Hematopoietic multipotent progenitor cell treated with erythropoietin and hydrocortisone succinate and interleukin-3 and kit ligand, for 17 days (in vitro differentiated cells): ENCODE results near the gene WFDC13.
"Not testable (repeated sequence)": the region's sequence is repeated elsewhere in the genome, so short reads cannot be mapped to it uniquely, and the experiment has no call there.

Experiments
- DNase-seq: peaks from one replicate; pipeline ENCODE4 v3.0.0-alpha.2; 2015; ENCODE audit warnings: low spot score

WFDC13 gene, protein sequence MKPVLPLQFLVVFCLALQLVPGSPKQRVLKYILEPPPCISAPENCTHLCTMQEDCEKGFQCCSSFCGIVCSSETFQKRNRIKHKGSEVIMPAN

DNA sequence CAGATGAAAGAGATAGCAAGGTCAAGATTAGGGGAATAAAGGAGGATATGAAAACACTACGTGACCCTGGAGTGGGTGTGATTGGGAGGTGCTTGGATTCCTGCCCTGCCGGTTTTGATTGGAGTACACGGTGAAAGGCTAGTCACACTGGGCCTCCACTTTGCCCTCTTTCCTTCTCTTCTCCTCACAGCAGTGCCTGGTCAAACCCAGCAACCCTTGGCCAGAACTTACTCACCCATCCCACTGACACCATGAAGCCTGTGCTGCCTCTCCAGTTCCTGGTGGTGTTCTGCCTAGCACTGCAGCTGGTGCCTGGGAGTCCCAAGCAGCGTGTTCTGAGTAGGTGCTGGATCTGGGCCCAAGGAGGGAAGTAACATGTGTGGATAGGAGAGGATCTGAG lies at the start of gene WFDC13:
WFDC13 (plus strand) TSS at position 166 of the 400 bp plus-strand sequence; CDS start at position 252, 86 bp downstream.
- no peak for DNase-seq

DNA sequence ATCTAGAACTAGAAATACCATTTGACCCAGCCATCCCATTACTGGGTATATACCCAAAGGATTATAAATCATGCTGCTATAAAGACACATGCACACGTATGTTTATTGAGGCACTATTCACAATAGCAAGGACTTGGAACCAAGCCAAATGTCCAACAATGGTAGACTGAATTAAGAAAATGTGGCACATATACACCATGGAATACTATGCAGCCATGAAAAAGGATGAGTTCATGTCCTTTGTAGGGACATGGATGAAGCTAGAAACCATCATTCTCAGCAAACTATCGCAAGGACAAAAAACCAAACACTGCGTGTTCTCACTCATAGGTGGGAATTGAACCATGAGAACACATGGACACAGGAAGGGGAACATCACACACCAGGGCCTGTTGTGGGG lies 44.8 kb upstream of the WFDC13 start:
- DNase-seq: not testable (repeated sequence)

DNA sequence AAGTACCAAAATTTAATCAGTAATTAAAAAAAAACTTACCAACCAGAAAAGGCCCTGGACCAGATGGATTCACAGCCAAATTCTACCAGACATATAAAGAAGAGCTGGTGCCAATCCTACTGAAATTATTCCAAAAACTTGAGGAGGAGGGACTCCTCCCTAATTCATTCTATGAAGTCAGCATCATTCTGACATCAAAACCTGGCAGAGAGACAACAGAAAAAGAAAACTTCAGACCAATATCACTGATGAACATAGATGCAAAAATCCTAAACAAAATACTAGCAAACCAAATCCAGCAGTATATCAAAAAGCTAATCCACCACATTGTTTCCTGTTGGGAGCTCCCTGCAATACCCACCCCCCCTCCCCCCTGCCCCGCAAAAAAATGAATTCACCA lies 31.7 kb upstream of the WFDC13 start, which contains the start of gene WFDC11:
WFDC11 (minus strand) TSS at position 101 of the 400 bp plus-strand sequence. CDS start 19,639 bp downstream, outside the sequence.
- DNase-seq: no peak

DNA sequence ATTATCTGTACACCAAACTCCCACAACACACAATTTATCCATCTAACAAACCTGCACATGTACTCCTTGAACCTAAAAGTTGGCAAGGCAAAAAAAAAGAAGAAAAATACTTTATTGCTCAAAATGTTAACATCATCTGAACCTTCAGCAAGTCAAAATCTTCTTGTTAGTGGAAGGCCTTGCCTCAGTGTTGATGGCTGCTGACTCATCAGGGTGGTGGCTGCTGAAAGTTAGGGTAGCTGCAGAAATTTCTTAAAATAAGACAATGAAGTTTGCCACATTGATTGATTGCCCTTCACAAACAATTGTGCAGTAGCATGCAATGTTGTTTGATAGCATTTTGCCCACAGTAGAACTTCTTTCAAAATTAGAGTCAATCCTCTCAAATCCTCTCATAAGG lies 29.1 kb upstream of the WFDC13 start:
- DNase-seq: no peak

DNA sequence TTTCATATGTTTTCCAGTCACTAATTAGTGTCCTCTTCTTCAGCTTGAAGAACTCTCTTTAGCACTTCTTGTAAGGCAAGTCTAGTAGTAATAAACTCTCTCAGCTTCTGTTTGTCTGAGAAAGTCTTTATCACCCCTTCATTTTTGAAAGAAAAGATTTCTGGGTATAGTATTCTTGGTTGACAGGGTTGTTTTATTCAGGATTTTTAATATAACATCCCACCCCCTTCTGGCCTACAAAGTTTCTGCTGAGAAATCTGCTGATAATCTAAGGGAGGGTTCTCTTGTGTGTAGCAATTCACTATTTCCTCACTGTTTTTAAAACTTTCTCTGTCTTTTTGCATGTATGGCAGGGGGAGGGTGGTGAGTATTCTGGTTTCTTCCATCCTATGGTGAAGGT lies 22.2 kb upstream of the WFDC13 start:
- DNase-seq: no peak

DNA sequence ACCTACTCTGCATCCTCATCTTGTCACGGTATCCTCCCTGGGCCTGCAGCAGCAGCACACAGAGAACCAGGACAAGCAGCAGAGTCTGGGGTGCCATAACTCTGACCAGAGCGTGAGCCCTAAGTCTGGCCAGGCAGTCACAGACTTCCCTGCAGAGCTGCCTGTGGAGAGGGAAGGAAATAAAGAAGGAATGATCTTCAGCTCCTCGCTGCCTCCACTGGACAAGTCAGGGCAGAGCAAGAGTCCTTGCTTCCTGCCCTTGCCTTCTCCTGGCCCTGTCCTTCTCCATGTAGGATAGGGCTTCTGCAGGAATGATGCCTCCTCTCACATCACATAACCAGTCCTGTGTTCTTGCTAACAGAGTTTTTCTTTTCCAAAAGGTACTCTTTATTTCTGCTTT lies 15.9 kb upstream of the WFDC13 start:
- DNase-seq: no peak

DNA sequence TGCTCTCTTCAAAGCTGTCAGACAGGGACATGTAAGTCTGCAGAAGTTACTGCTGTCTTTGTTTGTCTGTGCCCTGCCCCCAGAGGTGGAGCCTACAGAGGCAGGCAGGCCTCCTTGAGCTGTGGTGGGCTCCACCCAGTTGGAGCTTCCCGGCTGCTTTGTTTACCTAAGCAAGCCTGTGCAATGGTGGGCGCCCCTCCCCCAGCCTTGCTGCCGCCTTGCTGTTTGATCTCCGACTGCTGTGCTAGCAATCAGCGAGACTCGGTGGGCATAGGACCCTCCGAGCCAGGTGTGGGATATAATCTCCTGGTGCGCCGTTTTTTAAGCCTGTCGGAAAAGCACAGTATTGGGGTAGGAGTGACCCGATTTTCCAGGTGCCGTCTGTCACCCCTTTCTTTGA lies 8.5 kb upstream of the WFDC13 start:
- not testable (repeated sequence) for DNase-seq

DNA sequence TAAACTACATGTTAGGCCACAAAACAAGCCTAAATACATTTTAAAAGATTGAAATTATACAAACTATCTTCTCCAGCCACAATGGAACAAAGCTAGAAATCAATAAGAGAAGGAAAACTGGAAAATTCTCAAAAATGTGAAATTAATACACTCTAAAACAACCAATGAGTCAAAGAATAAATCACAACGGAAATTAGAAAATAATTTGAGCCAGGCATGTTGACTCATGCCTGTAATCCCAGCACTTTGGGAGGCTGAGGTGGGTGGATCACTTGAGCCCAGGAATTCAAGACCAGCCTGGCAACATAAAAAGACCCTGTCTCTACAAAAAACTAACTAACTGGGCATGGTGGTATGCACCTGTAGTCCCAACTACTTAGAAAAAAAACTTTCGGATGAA lies 6.3 kb upstream of the WFDC13 start:
- DNase-seq: no peak

DNA sequence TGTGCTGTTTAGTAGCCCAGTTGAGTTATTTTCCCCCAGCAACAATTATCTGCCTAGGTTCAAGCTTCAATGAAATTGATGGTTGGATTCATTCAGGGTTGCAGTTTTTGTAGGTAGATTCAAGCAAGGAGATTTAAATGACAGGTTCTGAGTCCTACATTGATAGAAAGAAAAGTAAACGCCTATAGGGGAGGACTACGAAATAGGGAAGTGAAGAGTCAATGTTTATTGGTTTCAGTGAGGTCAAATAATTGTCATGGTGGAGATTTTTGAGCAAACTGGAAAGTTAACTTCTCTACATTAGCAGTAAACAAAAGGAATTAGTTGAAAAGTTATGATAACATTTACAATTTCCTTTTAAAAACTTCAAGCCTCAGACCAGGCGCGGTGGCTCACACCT lies 734 bp upstream of the WFDC13 start:
- no peak for DNase-seq

DNA sequence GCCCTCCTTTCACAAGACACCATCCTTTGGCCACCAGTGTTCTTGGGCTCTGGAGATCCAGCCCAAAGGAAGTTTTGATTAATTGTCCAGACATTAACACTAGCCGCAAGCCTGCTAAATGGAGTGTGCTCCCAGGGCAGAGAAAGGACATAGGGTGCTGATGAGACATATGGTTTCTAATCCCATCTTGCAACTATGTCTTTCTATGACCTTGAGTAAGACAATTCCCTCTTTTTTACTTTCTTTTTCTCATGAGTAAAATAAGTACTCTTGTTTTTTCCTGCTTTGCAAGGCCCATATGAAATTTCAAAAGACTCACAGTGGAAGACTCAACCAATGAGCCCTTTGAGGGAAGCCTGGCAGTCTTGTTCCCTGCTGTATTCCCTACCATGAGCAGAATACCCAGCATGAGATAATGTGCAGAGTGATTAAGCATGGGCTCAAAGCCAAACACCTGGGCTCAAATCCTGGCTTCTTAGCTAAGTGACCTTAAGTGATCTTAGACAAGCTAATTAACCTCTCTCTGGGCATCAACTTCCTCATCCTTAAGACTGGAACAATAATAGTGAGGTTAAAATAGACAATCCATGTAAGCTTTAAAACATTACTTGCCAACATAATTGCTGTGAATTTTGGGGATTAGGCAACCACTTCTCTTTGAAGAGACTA lies 3.3 kb downstream of the WFDC13 start, which contains the start of gene WFDC10B:
WFDC10B (minus strand) TSS at position 51 of the 669 bp plus-strand sequence. CDS start 19,027 bp downstream, outside the sequence.
- no peak for DNase-seq

DNA sequence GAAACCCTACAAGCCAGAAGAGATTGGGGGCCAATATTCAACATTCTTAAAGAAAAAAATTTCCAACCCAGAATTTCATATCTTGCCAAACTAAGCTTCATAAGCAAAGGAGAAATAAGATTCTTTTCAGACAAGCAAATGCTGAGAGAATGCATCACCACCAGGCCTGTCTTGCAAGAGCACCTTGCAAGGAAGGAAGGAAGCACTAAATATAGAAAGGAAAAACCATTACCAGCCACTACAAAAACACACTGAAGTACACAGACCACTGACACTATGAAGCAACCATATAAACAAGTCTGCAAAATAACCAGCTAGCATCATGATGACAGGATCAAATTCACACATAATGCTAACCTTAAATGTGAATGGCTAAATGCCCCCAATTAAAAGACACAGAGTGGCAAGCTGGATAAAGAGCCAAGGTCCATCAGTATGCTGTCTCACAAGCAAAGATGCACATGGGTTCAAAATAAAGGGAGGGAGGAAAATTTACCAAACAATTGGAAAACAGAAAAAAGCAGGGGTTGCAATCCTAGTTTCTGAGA lies 14.4 kb downstream of the WFDC13 start:
- not testable (repeated sequence) for DNase-seq

DNA sequence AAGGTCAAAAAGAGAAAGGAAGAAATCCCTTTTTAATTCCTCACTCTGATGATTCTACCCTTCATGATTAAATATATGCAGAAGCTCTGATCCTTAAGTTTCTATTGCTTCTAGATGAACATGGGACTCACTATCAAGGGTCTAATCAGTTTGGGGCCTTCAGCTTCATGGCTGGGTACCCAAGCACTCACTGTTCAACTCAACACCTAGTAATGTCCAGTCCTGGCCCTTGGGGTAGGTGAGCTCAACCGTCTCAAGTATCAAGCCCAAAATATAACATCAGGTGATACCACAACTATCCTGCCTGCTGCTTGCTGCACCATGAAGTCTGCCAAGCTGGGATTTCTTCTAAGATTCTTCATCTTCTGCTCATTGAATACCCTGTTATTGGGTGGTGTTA lies 20.2 kb downstream of the WFDC13 start, which contains the start of gene SPINT4:
SPINT4 (plus strand) TSS at position 301 of the 400 bp plus-strand sequence; CDS start at position 322, 21 bp downstream.
- no peak for DNase-seq

DNA sequence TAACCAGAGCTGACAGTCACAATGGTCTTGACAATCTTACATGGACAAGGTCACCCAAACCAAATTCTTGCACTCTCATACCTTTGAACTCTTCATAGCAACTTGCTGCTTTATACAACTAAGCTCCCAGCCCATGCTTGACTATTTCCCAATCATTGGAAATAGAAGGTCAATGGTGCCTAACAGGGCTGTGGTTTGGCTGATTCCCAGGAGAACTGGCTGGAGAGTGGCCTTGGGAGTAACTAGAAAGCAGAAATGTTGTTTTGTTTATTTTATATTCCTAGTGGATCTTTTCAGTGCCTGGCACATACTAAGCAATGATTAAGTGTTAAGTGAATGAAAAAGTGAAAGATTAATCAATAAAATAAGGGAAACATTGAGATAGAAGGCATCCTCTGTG lies 23.3 kb downstream of the WFDC13 start:
- DNase-seq: no peak

DNA sequence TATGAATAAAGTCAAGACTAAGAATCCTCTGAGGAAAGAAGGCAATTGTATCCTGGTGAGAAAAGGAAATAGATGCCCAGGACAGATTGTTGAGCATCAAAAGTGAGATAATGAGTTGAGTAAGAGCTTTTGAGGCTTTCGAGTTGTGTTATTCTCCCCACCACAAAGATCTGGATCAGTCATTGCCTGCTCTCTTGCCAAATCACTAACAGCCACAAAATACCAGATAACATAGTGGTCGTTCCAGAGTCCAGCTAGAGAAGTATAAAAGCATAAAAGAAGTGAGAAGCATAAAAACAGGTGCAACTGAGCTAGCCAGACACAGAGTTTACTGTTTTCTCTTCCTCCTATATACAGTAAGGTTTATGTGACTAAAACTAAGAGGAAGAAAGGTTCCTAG lies 25.2 kb downstream of the WFDC13 start:
- DNase-seq: no peak

DNA sequence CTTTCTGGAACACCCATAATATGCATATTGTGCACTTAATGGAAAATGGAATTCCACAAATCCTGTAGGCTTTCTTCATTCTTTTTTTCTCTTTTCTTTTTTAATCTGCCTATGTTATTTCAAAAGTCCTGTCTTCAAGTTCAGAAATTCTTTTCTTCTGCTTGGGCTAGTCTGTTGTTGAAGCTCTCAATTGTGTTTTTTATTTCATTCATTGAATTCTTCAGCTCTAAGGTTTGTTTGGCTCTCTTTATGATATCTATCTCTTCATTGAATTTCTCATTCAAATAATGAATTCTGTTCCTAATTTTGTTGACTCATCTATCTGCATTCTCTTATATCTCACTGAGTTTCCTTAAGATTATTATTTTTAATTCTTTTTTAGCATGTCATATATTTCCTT lies 30.4 kb downstream of the WFDC13 start:
- DNase-seq: no peak

DNA sequence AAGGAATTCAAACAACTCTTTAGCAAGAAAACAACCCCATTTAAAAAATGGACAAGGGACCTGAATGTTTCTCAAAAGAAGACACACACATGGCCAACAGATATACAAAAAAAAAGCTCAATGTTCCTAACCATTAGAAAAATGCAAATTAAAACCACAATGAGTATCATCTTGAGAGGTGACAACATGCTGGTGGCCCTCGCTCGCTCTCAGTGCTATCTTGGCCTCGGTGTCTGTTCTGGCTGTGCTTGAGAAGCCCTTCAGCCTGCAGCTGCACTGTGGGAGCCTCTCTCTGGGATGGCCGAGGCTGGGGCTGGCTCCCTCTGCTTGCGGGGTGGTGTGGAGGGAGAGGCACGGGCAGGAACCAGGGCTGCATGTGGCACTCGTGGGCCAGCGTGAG lies 33.7 kb downstream of the WFDC13 start:
- DNase-seq: no peak

DNA sequence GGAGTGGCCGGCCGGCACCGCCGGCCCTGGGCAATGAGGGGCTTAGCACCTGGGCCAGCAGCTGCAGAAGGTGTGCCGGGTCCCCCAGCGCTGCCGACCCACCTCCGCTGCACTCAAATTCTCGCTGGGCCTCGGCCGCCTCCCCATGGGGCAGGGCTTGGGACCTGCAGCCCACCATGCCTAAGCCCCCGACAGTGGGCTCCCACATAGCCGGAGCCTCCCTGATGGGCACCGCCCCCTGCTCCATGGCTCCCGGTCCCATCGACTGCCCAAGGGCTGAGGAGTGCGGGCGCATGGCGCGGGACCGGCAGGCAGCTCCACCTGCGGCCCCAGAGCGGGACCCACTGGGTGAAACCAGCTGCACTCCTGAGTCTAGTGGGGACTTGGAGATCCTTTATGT lies 34.1 kb downstream of the WFDC13 start:
- DNase-seq: no peak

DNA sequence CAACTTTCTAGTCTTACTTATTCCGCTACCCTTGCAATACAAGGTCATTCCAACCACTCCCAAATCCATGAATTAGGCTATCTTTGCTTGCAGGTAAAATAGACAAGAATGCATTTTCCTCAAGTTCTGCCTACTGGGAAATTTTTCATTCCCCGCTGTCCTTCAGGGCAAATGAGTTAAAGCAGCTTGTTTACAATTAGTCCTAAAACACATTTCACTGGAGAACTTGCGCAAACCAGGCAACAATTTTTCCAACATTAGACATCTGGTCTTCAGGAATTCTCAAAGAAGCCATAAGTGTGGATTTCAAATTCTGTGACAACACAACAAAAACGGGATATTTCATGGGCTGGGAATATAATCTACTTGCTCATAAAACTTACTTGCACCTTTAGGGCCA lies 40.8 kb downstream of the WFDC13 start:
- DNase-seq: no peak

DNA sequence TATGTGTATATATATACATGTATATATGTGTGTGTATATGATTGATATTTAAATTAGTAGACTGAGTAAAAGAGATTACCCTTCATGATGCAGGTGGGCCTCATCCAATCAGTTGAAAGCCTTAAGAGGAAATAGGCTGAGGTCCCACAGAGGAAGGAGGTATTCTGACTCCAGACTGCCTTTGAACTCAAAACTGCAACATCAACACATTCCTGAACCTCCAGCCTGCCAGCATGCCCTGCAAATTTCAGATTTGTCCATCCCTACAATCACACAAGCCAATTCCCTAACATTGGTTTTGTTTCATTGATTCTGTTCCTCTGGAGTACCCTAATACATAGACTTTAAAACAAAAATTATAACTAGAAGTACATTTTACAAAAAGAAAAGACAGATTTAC lies 43.2 kb downstream of the WFDC13 start:
- no peak for DNase-seq

DNA sequence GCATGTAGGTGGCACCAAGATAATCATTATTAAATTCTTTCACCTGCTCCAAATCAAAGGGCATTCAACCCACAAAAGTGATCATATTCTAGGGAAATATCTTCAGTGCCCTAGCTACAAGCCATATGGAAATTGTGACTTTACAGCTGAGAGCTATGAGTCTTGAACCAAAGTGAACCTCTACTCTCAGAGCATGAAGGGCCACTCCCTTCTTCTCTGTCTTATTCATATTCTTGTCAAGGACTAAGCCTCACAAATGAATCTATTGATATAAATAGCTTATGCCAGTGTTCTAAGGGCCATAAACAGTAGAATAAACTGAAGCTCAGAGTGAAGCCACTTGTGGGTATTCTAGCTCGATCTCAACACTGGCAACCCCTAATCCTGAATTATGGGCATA lies 49.9 kb downstream of the WFDC13 start:
- no peak for DNase-seq

DNA sequence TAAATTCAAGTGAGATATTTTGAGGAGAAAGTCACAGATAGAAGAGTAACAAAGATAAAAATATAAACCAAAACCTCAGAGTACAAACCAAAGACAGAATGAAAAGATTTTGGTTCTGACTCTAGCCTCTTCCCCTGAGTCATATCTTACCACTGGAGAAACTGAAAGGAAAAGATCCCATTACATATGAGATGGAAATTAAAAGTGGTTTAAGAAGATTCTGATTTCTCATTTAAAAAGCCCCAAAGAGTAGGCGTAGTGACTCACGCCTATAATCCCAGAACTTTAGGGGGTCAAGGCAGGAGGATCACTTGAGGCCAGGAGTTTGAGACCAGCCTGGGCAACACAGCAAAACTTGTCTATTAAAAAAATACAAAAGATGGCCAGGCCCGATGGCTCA lies 50.9 kb downstream of the WFDC13 start:
- DNase-seq: no peak

DNA sequence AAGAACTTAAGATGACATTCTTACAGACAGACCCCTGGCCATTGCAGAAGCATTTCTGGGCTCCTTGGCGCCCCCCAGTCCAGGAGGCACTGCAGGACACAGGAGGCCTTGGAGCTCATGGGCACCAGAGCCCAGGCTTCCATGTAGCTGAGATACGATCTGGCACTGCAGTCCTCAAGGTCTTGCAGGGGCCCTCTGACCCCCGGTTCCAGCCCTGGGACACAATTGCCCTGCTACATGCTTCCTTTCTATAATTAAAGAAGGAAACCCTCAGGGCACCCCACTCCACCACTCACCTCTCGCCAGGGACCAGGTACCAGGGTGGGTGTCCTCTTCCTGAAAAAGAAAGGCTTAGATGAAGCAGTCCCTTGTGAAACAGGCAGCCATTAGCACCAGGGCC lies 56.3 kb downstream of the WFDC13 start:
- DNase-seq: no peak
